ENCODE data around the gene TAS2R8.

Gene TAS2R8, protein sequence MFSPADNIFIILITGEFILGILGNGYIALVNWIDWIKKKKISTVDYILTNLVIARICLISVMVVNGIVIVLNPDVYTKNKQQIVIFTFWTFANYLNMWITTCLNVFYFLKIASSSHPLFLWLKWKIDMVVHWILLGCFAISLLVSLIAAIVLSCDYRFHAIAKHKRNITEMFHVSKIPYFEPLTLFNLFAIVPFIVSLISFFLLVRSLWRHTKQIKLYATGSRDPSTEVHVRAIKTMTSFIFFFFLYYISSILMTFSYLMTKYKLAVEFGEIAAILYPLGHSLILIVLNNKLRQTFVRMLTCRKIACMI

DNA sequence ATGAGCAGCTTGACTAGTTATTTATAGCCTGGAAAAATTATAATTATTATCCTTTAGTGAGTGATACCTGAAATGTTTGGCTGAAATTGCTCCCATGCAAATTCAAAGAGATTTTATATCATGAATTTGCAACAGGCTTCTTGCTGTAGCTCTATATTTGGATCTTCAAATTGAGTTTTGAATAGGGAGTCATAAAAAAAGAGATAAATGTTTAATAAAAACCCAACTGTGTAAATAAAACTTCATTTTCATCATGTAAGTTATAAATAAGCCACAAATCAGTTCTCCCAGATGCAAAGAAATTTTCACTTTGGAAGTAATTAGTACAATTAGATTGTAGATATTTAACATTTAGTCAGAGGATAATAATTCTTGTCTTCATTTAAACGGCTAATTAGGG lies at the start of gene TAS2R8:
TSS of gene TAS2R8 (minus strand) at position 101 of the 400 bp plus-strand sequence. CDS start 306 bp downstream, outside the sequence.
- no peak within 1 kb of the TSS for H3K27ac ChIP-seq (ENCODE audit: low read depth, low read length)
- H3K4me3 ChIP-seq (ENCODE audit: low read length): no peak within 1 kb of the TSS
- H3K4me1 ChIP-seq (ENCODE audit: control insufficient read depth, insufficient read depth, low read length): no peaks in the 10 kb centered on the region
- H3K36me3 ChIP-seq (ENCODE audit: control insufficient read depth, insufficient read depth, low read length): no peaks in the 10 kb centered on the region
- no peaks in the 10 kb centered on the region for H3K27me3 ChIP-seq (ENCODE audit: control insufficient read depth, insufficient read depth, low read length)
- no peak within 1 kb of the TSS for H3K9ac ChIP-seq (ENCODE audit: low read length)

DNA sequence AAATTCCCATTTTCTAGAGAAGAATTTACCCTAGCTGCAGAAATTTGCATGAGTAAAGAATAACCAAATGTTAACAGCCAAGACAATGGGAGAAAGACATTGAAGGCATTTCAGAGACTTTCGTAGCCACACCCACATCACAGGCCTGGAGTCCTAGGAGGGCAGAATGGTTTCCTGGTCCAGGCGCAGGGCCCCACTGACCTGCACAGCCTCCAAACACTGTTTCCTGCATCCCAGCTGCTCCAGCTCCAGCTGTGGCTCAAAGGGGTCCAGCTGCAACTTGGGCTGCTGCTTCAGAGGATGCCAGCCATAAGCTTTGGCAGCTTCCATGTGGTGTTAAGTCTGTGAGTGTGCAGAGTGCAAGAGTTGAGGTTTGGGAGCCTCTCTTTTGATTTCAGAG lies 48.7 kb upstream of the TAS2R8 start:
- Histone ChIP-seq H3K27me3 (ENCODE audit: control insufficient read depth, insufficient read depth, low read length) (no peaks in the 10 kb centered on the region), H3K9ac (ENCODE audit: low read length) (no peak overlapping the region), H3K27ac (ENCODE audit: low read depth, low read length) (no peak overlapping the region), H3K4me3 (ENCODE audit: low read length) (no peak overlapping the region), H3K36me3 (ENCODE audit: control insufficient read depth, insufficient read depth, low read length) (peaks cover 5% of the 10 kb centered on the region), H3K4me1 (ENCODE audit: control insufficient read depth, insufficient read depth, low read length) (no peaks in the 10 kb centered on the region)

DNA sequence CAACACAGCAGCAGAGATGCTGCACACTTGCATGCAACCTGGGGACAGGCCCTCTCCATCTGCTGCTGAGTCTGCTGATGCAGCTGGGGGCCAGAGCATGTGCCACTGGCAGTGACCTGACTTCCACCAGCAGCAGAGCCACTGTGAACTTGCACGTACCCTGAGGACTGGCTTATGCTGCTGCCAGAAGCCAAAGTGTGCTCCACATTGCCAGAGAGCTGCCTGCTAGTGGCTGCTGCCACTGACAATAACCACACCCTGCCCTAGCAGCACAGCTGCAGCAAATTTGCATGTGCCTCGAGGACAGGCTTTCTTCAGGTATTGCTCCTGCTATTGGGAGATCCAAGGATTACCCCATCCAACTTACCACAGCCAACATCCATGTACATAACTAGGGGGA lies 46.7 kb upstream of the TAS2R8 start:
- Histone ChIP-seq H3K4me1 (ENCODE audit: control insufficient read depth, insufficient read depth, low read length) (no peaks in the 10 kb centered on the region), H3K4me3 (ENCODE audit: low read length) (no peak overlapping the region), H3K27me3 (ENCODE audit: control insufficient read depth, insufficient read depth, low read length) (no peaks in the 10 kb centered on the region), H3K27ac (ENCODE audit: low read depth, low read length) (no peak overlapping the region), H3K9ac (ENCODE audit: low read length) (no peak overlapping the region), H3K36me3 (ENCODE audit: control insufficient read depth, insufficient read depth, low read length) (peaks cover 5% of the 10 kb centered on the region)

DNA sequence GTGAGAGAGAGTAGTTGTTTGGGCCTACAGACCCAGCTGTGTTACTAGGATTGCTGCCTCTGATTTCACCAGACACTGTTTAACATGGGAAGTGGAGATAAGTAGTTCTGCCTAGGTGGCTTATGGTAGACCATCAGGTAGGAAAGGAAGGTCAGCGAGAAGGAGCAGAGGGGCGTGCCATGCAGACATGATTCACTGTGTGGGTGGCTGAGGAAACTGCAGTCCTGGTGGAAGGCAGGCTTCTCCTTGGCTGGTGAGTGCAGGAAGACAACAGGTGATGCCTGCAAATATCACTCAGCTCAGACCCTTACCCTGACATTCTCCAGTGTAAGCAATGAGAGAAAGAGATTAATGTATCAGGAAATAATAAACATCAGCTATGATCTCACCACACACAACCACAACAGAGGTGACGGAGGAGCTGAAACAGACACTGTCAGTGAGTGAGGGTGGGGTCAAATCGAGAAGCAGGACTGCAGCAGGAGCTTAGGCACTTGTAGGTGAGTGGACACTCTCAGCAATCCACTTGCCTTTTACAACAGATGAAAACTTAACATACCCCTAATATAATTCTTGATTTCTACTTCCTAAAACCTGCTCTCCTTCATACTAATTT lies 44.3 kb upstream of the TAS2R8 start:
- Histone ChIP-seq H3K27me3 (ENCODE audit: control insufficient read depth, insufficient read depth, low read length) (no peaks in the 10 kb centered on the region), H3K4me3 (ENCODE audit: low read length) (no peak overlapping the region), H3K36me3 (ENCODE audit: control insufficient read depth, insufficient read depth, low read length) (no peaks in the 10 kb centered on the region), H3K4me1 (ENCODE audit: control insufficient read depth, insufficient read depth, low read length) (no peaks in the 10 kb centered on the region), H3K27ac (ENCODE audit: low read depth, low read length) (no peak overlapping the region), H3K9ac (ENCODE audit: low read length) (no peak overlapping the region)

DNA sequence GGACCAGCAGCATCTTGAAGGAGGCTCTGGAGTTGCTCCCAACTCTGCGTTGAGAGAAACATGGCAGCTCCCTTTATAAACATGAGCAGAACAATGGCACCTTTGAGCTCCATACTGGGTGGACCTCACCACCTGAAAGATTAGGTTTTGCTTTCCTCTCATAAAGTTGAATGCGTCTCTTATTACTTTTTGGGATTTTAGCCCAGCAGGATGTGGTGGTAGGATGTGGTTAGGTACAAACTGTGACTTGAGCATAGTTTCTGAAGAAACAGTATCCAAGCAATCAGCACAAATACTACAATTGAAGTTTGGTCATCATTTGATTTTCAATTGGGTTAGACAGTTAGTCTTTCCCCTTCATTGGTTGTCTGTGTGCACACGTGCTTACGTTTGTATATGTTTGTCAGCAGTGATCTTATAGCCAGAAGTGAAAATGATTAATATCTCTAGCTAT lies 42.4 kb upstream of the TAS2R8 start, which contains the start of gene PRR4:
TSS of gene PRR4 (minus strand) at position 51 of the 454 bp plus-strand sequence. CDS start at position 13, 38 bp downstream.
- no peak within 1 kb of the TSS for H3K27ac ChIP-seq (ENCODE audit: low read depth, low read length)
- H3K36me3 ChIP-seq (ENCODE audit: control insufficient read depth, insufficient read depth, low read length): no peaks in the 10 kb centered on the region

DNA sequence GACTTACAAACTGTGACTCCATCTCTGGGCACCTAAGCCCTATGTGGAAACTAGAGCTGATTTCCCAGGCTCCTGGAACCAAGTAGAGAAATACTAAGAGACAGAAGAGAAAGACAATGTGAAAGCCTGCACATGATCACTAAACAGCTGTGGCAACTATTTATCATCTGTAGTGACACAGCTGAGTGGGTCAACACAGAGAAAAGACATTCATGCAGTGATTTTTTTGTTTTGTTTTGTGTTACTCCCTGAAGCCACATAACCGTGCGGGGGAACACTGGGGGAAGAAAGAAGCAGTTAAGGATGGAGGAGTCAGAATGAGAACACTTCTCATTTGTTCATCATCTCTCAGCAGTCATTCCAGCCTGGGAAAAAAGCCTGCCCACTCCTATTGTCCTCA lies 40.7 kb upstream of the TAS2R8 start:
- Histone ChIP-seq H3K27me3 (ENCODE audit: control insufficient read depth, insufficient read depth, low read length) (no peaks in the 10 kb centered on the region), H3K27ac (ENCODE audit: low read depth, low read length) (no peak overlapping the region), H3K9ac (ENCODE audit: low read length) (no peak overlapping the region), H3K4me3 (ENCODE audit: low read length) (no peak overlapping the region), H3K36me3 (ENCODE audit: control insufficient read depth, insufficient read depth, low read length) (no peaks in the 10 kb centered on the region), H3K4me1 (ENCODE audit: control insufficient read depth, insufficient read depth, low read length) (no peaks in the 10 kb centered on the region)

More for the DNA sequence above, 42.4 kb upstream of the TAS2R8 start, which contains the start of gene PRR4:
- no peaks in the 10 kb centered on the region for H3K27me3 ChIP-seq (ENCODE audit: control insufficient read depth, insufficient read depth, low read length)
- no peak within 1 kb of the TSS for H3K9ac ChIP-seq (ENCODE audit: low read length)
- H3K4me3 ChIP-seq (ENCODE audit: low read length): no peak within 1 kb of the TSS
- H3K4me1 ChIP-seq (ENCODE audit: control insufficient read depth, insufficient read depth, low read length): no peaks in the 10 kb centered on the region

DNA sequence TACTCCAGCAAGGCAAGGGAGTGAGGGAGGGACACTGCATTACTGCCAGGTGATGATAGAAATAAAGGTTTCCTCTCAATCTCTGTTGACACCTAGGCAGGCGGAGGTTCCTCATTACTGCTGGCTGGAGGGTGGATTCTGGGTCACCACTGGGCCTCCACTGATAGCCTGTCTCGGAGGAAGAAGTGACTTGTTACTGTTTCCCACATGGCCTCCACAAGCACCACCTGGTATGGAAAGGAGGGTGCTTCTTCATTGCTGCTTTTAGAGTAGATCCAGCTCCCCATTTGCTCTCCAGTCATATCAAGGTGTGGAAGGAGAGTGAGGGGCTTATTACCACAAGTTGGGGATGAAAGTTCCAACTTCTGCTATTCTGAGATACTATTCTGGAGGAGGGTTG lies 35.8 kb upstream of the TAS2R8 start:
- Histone ChIP-seq H3K36me3 (ENCODE audit: control insufficient read depth, insufficient read depth, low read length) (no peaks in the 10 kb centered on the region), H3K27me3 (ENCODE audit: control insufficient read depth, insufficient read depth, low read length) (no peaks in the 10 kb centered on the region), H3K9ac (ENCODE audit: low read length) (no peak overlapping the region), H3K4me3 (ENCODE audit: low read length) (no peak overlapping the region), H3K27ac (ENCODE audit: low read depth, low read length) (no peak overlapping the region), H3K4me1 (ENCODE audit: control insufficient read depth, insufficient read depth, low read length) (no peaks in the 10 kb centered on the region)

DNA sequence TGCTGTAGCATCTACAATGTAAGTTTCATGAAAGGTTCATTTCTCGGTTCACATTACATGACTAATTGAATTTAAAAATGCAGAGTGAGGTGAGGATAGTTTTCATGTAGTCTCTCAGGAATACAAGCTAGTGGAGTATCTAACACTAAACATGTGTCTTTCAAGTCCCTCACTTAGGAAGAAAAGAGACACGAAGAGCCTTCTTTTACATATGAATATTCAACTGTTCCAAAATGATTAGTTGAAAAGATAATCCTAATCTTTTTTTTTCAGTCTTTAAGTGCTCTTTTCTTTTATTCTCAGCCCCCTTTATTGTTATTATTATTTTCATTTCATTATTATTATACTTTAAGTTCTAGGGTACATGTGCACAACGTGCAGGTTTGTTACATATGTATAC lies 31.4 kb upstream of the TAS2R8 start:
- Histone ChIP-seq H3K9ac (ENCODE audit: low read length) (no peak overlapping the region), H3K4me1 (ENCODE audit: control insufficient read depth, insufficient read depth, low read length) (no peaks in the 10 kb centered on the region), H3K27ac (ENCODE audit: low read depth, low read length) (no peak overlapping the region), H3K27me3 (ENCODE audit: control insufficient read depth, insufficient read depth, low read length) (no peaks in the 10 kb centered on the region), H3K4me3 (ENCODE audit: low read length) (no peak overlapping the region), H3K36me3 (ENCODE audit: control insufficient read depth, insufficient read depth, low read length) (no peaks in the 10 kb centered on the region)

DNA sequence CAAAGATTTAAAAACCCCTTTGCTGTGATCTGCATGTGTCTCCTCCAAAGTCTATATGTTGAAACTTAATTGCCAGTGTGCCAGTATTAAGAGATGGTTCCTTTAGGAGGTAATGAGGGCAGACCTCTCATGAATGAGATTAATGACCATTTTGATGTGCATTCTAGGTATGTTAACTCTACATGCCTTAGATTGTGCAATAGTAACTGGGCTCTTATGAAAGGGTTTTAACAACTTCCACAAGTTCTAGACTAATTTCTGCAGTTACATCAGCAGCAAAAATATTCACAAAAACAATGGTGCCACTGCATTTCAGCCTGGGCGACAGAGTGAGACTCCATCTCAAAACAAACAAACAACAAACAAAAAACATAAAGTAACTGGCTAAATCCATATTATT lies 22.9 kb upstream of the TAS2R8 start:
- no peaks in the 10 kb centered on the region for H3K36me3 ChIP-seq (ENCODE audit: control insufficient read depth, insufficient read depth, low read length)
- H3K27ac ChIP-seq (ENCODE audit: low read depth, low read length): no peak overlapping the region
- H3K9ac ChIP-seq (ENCODE audit: low read length): no peak overlapping the region
- no peak overlapping the region for H3K4me3 ChIP-seq (ENCODE audit: low read length)
- no peaks in the 10 kb centered on the region for H3K27me3 ChIP-seq (ENCODE audit: control insufficient read depth, insufficient read depth, low read length)
- no peaks in the 10 kb centered on the region for H3K4me1 ChIP-seq (ENCODE audit: control insufficient read depth, insufficient read depth, low read length)

DNA sequence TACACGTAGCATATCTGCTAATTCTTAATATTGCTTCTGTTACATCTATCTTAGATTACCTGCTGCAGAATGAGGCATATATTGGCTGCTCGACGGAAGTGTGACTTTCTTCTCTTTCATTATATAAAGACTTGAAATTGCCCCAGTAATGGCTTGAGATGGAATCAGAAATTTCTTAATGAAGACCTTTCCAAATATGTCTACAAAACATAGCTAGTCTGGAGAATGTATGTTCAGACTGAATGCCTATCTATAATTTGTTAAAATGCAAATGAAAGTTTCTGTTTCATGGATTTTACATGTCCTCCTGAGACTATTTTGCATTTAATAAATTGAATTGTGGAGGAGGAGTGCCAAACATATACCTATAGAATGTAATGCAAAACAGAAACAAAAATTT lies 19.2 kb upstream of the TAS2R8 start, which contains the start of gene TAS2R10:
TSS of gene TAS2R10 (minus strand) at position 101 of the 400 bp plus-strand sequence. CDS start at position 12, 89 bp downstream.
- H3K27me3 ChIP-seq (ENCODE audit: control insufficient read depth, insufficient read depth, low read length): no peaks in the 10 kb centered on the region
- H3K27ac ChIP-seq (ENCODE audit: low read depth, low read length): no peak within 1 kb of the TSS
- H3K9ac ChIP-seq (ENCODE audit: low read length): no peak within 1 kb of the TSS
- H3K4me3 ChIP-seq (ENCODE audit: low read length): no peak within 1 kb of the TSS
- H3K4me1 ChIP-seq (ENCODE audit: control insufficient read depth, insufficient read depth, low read length): no peaks in the 10 kb centered on the region
- no peaks in the 10 kb centered on the region for H3K36me3 ChIP-seq (ENCODE audit: control insufficient read depth, insufficient read depth, low read length)

DNA sequence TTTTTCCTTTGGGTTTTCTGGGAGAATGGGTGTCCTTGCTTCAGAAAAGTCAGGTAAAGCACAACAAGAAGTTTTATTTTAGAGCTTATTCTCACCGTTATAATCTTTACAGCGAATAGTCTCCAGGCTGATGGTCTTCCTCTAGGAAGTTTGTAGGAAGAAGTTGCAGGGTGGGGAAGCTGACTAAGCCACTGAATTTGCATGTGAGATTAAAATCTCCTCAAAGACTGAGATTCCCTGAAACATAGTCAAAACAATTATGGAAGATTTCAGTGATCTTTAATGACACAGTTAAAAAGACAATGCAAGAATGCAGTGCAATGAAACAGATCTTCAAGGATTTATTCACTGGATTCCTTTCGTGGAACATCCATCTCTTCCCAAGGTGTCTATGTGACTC lies 17.9 kb upstream of the TAS2R8 start:
- no peak overlapping the region for H3K27ac ChIP-seq (ENCODE audit: low read depth, low read length)
- H3K27me3 ChIP-seq (ENCODE audit: control insufficient read depth, insufficient read depth, low read length): no peaks in the 10 kb centered on the region
- H3K36me3 ChIP-seq (ENCODE audit: control insufficient read depth, insufficient read depth, low read length): no peaks in the 10 kb centered on the region
- H3K4me1 ChIP-seq (ENCODE audit: control insufficient read depth, insufficient read depth, low read length): no peaks in the 10 kb centered on the region
- no peak overlapping the region for H3K4me3 ChIP-seq (ENCODE audit: low read length)
- H3K9ac ChIP-seq (ENCODE audit: low read length): no peak overlapping the region

DNA sequence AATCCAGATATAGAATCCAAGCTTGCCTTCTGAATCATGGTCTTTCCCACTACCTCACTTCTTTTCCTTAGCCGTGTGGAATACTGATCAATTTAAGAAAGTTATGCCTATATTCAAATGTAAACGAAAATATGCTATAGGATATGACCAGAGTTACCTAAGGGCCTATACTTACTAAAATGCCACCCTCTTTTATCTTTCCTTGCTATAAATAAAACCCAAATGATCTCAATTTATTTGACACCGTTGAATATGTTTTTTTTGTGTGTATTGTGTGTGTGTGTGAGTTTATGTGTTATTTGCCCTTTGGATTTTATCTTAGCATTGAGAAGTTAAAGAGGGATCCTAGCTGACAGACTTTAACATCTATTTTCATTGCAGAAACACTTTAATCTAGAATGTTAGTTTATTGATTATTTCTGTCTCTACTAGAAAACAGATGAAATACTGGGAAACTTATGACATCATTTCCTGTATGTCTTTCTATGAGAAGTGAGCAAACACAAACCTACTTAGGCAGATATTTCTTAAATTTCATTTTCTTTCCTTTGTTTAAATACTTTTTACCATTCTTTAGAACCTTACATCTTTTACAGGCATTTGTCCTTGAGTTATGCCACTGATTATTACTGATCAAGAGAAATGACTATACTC lies 4.9 kb upstream of the TAS2R8 start:
- Histone ChIP-seq H3K9ac (ENCODE audit: low read length) (no peak overlapping the region), H3K27me3 (ENCODE audit: control insufficient read depth, insufficient read depth, low read length) (no peaks in the 10 kb centered on the region), H3K4me1 (ENCODE audit: control insufficient read depth, insufficient read depth, low read length) (no peaks in the 10 kb centered on the region), H3K27ac (ENCODE audit: low read depth, low read length) (no peak overlapping the region), H3K4me3 (ENCODE audit: low read length) (no peak overlapping the region), H3K36me3 (ENCODE audit: control insufficient read depth, insufficient read depth, low read length) (no peaks in the 10 kb centered on the region)

Data from rectal smooth muscle tissue (tissue), 1 donor.